NCI-H510A (cell line): Measurements from ENCODE around the gene PIGS.

Experiments
- DNase-seq: peaks from one replicate; lab custom pipeline; 2025; lab: John Stamatoyannopoulos, UW

Gene PIGS

GRCh38 chr17:28506763-28507487 is 64.4 kb downstream of the PIGS start:
- DNase-seq = no peak

- DNase-seq = no peak
These were observed 65.2 kb downstream of the PIGS start, which contains the start of gene FOXN1 for GRCh38 chr17:28505986-28506665. Gene FOXN1, plus strand, starts transcription at chr17:28506348. Its CDS starts 17,622 bp downstream, at chr17:28523970.

GRCh38 chr17:28503420-28503819 is 67.9 kb downstream of the PIGS start:
- DNase-seq = no peak
